ENCODE measurements around the gene LHPP. TPM values are rescaled to one million over a fixed set of nuclear protein-coding genes. Genes with fewer than 3 reads are reported as not detected.

Gene LHPP
- total and polyA plus RNA-seq, 2 experiments from 2014 or later: 27.4 to 40.2 TPM

DNA sequence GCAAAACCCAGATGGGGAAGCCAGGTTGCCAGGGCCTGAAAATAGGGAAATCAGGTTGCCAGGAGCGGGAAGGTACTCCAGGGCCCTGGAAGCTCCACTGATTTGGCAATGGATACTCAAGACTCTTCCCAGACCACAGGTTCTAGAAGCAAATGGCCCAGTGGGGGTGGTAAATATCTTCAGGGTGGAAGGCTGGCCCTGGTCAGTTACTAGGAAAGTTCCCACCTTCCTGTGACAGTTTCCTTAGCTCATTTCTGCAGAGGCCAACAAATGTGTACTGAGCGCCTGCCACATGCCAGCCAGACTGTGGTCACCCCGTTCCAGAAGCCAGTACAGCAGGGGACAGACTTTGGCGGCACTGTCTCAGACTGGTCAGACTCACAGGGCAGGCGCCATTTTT is 168.9 kb downstream of the LHPP start:
- no peaks in the 10 kb centered on the region for H4K20me1 ChIP-seq (replicated peaks; ENCODE audit: insufficient read depth)
- DNase-seq (ENCODE audit: low spot score): no peak
- H2AFZ ChIP-seq: no peak overlapping the region
- H3K27ac Mint-ChIP-seq: no peak overlapping the region
- H3K9me3 Mint-ChIP-seq: no peaks in the 10 kb centered on the region; the same call in 2 of the 3 replicates
- H3K4me3 ChIP-seq: no peak overlapping the region
- H3K4me1 Mint-ChIP-seq: peaks cover 23% of the 10 kb centered on the region
- TF ChIP-seq EZH2phosphoT487 (IDR thresholded peaks at IDR 0.05; ENCODE audit: unreplicated experiment) (no peak), CREB1 (CRISPR knock-in tag; IDR thresholded peaks at IDR 0.05; ENCODE audit: low read depth) (no peak), JUNB (IDR thresholded peaks at IDR 0.05; ENCODE audit: unreplicated experiment) (no peak), NANOG (IDR thresholded peaks at IDR 0.05; ENCODE audit: borderline replicate concordance) (no peak), ZNF114 (CRISPR knock-in tag; IDR thresholded peaks at IDR 0.05) (no peak), POLR2AphosphoS5 (IDR thresholded peaks at IDR 0.05; ENCODE audit: low read depth) (no peak), ZNF331 (CRISPR knock-in tag; IDR thresholded peaks at IDR 0.05; ENCODE audit: low read depth) (no peak), STAT1 (IDR thresholded peaks at IDR 0.05; ENCODE audit: unreplicated experiment) (no peak), EZH2 (IDR thresholded peaks at IDR 0.05; ENCODE audit: low read depth, unreplicated experiment) (no peak)
- TF ChIP-seq, protein P1, sequence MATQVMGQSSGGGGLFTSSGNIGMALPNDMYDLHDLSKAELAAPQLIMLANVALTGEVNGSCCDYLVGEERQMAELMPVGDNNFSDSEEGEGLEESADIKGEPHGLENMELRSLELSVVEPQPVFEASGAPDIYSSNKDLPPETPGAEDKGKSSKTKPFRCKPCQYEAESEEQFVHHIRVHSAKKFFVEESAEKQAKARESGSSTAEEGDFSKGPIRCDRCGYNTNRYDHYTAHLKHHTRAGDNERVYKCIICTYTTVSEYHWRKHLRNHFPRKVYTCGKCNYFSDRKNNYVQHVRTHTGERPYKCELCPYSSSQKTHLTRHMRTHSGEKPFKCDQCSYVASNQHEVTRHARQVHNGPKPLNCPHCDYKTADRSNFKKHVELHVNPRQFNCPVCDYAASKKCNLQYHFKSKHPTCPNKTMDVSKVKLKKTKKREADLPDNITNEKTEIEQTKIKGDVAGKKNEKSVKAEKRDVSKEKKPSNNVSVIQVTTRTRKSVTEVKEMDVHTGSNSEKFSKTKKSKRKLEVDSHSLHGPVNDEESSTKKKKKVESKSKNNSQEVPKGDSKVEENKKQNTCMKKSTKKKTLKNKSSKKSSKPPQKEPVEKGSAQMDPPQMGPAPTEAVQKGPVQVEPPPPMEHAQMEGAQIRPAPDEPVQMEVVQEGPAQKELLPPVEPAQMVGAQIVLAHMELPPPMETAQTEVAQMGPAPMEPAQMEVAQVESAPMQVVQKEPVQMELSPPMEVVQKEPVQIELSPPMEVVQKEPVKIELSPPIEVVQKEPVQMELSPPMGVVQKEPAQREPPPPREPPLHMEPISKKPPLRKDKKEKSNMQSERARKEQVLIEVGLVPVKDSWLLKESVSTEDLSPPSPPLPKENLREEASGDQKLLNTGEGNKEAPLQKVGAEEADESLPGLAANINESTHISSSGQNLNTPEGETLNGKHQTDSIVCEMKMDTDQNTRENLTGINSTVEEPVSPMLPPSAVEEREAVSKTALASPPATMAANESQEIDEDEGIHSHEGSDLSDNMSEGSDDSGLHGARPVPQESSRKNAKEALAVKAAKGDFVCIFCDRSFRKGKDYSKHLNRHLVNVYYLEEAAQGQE (IDR thresholded peaks at IDR 0.05; ENCODE audit: unreplicated experiment): no peak
- TF ChIP-seq, protein P2, sequence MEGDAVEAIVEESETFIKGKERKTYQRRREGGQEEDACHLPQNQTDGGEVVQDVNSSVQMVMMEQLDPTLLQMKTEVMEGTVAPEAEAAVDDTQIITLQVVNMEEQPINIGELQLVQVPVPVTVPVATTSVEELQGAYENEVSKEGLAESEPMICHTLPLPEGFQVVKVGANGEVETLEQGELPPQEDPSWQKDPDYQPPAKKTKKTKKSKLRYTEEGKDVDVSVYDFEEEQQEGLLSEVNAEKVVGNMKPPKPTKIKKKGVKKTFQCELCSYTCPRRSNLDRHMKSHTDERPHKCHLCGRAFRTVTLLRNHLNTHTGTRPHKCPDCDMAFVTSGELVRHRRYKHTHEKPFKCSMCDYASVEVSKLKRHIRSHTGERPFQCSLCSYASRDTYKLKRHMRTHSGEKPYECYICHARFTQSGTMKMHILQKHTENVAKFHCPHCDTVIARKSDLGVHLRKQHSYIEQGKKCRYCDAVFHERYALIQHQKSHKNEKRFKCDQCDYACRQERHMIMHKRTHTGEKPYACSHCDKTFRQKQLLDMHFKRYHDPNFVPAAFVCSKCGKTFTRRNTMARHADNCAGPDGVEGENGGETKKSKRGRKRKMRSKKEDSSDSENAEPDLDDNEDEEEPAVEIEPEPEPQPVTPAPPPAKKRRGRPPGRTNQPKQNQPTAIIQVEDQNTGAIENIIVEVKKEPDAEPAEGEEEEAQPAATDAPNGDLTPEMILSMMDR (conservative IDR thresholded peaks at IDR 0.05; ENCODE audit: low read depth in 2 of 2): no peak
- TF ChIP-seq, protein P3, sequence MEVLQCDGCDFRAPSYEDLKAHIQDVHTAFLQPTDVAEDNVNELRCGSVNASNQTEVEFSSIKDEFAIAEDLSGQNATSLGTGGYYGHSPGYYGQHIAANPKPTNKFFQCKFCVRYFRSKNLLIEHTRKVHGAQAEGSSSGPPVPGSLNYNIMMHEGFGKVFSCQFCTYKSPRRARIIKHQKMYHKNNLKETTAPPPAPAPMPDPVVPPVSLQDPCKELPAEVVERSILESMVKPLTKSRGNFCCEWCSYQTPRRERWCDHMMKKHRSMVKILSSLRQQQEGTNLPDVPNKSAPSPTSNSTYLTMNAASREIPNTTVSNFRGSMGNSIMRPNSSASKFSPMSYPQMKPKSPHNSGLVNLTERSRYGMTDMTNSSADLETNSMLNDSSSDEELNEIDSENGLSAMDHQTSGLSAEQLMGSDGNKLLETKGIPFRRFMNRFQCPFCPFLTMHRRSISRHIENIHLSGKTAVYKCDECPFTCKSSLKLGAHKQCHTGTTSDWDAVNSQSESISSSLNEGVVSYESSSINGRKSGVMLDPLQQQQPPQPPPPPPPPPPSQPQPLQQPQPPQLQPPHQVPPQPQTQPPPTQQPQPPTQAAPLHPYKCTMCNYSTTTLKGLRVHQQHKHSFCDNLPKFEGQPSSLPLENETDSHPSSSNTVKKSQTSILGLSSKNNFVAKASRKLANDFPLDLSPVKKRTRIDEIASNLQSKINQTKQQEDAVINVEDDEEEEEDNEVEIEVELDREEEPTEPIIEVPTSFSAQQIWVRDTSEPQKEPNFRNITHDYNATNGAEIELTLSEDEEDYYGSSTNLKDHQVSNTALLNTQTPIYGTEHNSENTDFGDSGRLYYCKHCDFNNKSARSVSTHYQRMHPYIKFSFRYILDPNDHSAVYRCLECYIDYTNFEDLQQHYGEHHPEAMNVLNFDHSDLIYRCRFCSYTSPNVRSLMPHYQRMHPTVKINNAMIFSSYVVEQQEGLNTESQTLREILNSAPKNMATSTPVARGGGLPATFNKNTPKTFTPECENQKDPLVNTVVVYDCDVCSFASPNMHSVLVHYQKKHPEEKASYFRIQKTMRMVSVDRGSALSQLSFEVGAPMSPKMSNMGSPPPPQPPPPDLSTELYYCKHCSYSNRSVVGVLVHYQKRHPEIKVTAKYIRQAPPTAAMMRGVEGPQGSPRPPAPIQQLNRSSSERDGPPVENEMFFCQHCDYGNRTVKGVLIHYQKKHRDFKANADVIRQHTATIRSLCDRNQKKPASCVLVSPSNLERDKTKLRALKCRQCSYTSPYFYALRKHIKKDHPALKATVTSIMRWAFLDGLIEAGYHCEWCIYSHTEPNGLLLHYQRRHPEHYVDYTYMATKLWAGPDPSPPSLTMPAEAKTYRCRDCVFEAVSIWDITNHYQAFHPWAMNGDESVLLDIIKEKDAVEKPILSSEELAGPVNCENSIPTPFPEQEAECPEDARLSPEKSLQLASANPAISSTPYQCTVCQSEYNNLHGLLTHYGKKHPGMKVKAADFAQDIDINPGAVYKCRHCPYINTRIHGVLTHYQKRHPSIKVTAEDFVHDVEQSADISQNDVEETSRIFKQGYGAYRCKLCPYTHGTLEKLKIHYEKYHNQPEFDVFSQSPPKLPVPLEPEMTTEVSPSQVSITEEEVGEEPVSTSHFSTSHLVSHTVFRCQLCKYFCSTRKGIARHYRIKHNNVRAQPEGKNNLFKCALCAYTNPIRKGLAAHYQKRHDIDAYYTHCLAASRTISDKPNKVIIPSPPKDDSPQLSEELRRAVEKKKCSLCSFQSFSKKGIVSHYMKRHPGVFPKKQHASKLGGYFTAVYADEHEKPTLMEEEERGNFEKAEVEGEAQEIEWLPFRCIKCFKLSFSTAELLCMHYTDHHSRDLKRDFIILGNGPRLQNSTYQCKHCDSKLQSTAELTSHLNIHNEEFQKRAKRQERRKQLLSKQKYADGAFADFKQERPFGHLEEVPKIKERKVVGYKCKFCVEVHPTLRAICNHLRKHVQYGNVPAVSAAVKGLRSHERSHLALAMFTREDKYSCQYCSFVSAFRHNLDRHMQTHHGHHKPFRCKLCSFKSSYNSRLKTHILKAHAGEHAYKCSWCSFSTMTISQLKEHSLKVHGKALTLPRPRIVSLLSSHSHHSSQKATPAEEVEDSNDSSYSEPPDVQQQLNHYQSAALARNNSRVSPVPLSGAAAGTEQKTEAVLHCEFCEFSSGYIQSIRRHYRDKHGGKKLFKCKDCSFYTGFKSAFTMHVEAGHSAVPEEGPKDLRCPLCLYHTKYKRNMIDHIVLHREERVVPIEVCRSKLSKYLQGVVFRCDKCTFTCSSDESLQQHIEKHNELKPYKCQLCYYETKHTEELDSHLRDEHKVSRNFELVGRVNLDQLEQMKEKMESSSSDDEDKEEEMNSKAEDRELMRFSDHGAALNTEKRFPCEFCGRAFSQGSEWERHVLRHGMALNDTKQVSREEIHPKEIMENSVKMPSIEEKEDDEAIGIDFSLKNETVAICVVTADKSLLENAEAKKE (CRISPR knock-in tag; IDR thresholded peaks at IDR 0.05): no peak
- TF ChIP-seq, protein P4, sequence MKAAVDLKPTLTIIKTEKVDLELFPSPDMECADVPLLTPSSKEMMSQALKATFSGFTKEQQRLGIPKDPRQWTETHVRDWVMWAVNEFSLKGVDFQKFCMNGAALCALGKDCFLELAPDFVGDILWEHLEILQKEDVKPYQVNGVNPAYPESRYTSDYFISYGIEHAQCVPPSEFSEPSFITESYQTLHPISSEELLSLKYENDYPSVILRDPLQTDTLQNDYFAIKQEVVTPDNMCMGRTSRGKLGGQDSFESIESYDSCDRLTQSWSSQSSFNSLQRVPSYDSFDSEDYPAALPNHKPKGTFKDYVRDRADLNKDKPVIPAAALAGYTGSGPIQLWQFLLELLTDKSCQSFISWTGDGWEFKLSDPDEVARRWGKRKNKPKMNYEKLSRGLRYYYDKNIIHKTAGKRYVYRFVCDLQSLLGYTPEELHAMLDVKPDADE (IDR thresholded peaks at IDR 0.05): no peak
- H3K36me3 Mint-ChIP-seq (ENCODE audit: low read depth): 0 out of 3 replicates have a peak, but pooled peaks cover 3% of the 10 kb centered on the region
- peaks cover 19% of the 10 kb centered on the region for H3K27me3 Mint-ChIP-seq (ENCODE audit: insufficient read depth, low read depth, poor library complexity)
- H3K4me1 ChIP-seq (ENCODE audit: insufficient read depth): peaks cover 12% of the 10 kb centered on the region
- no peaks in the 10 kb centered on the region for H3K9me2 ChIP-seq (ENCODE audit: insufficient read depth)
- no peak overlapping the region for H3K4me2 ChIP-seq
- H3K4me3 Mint-ChIP-seq: no peak overlapping the region
- H3K79me2 ChIP-seq (replicated peaks; ENCODE audit: insufficient read depth): 0 out of 2 replicates have a peak, but pooled peaks cover 3% of the 10 kb centered on the region
- no peaks in the 10 kb centered on the region for H3K27me3 ChIP-seq (ENCODE audit: insufficient read depth)
- no peak overlapping the region for H3K27ac ChIP-seq (ENCODE audit: low read depth)
- no peak for ATAC-seq
- no peaks in the 10 kb centered on the region for H3K36me3 ChIP-seq (ENCODE audit: insufficient read depth)
- no peaks in the 10 kb centered on the region for H3F3A ChIP-seq (replicated peaks; ENCODE audit: low read depth)

All from GM23338 (cell line).